HepG2 (cell line): ENCODE measurements around the gene CRYAA.
"Not testable (repeated sequence)": the region's sequence is repeated elsewhere in the genome, so short reads cannot be mapped to it uniquely, and the experiment has no call there.

Experiments used
- EP300 ChIP-seq, 3 experiments: sonication (generic) in 1 of 3; formaldehyde crosslinking in 1 of 3; IDR thresholded peaks; 2 replicates each; pipeline versions ENCODE4 v1.5.1 to v1.6.1; 2011 to 2020; ENCODE audit warnings: low read depth in 2 of 3, low read length in 2 of 3, borderline replicate concordance in 1 of 3, improper control_type of control experiment in 1 of 3, mild to moderate bottlenecking in 1 of 3, missing genetic modification reagents in 1 of 3, moderate library complexity in 1 of 3
- HES4 ChIP-seq: sonication (generic); formaldehyde crosslinking; IDR thresholded peaks from 2 replicates; pipeline ENCODE4 v1.9.0; 2021; ENCODE audit warnings: mild to moderate bottlenecking, missing genetic modification reagents, borderline replicate concordance
- NR2F2 ChIP-seq: IDR thresholded peaks from 2 replicates; pipeline ENCODE4 v1.6.1; 2012; ENCODE audit warnings: low read depth, inconsistent platforms, borderline replicate concordance
- POLR2A ChIP-seq, 2 experiments: IDR thresholded peaks; 2 replicates each; pipeline ENCODE4 v1.6.1; 2011; ENCODE audit warnings: low read depth in 2 of 2, low read length in 2 of 2, mild to moderate bottlenecking in 1 of 2, moderate library complexity in 1 of 2; ENCODE audit not compliant: insufficient read depth in 1 of 2
- POLR2AphosphoS5 ChIP-seq: IDR thresholded peaks from 2 replicates; pipeline ENCODE4 v1.6.1; 2012; ENCODE audit warnings: low read depth, low read length
- SP4 ChIP-seq: sonication (generic); formaldehyde crosslinking; IDR thresholded peaks from 2 replicates; pipeline ENCODE4 v1.8.1; 2023; ENCODE audit warnings: mild to moderate bottlenecking, missing genetic modification reagents
- ZBTB26 ChIP-seq: IDR thresholded peaks from 2 replicates; pipeline ENCODE4 v1.6.1; 2016; ENCODE audit warnings: missing compliant biosample characterization, missing genetic modification reagents, borderline replicate concordance
- ZNF282 ChIP-seq: fragments of 450-650 bp; IDR thresholded peaks from 2 replicates; pipeline ENCODE4 v1.6.1; 2018; ENCODE audit not compliant: partially characterized antibody
- ZNF317 ChIP-seq: sonication (generic); formaldehyde crosslinking; IDR thresholded peaks from 2 replicates; pipeline ENCODE4 v1.5.0; 2020; ENCODE audit warnings: mild to moderate bottlenecking, missing genetic modification reagents
- ZNF556 ChIP-seq: sonication (generic); formaldehyde crosslinking; IDR thresholded peaks from 2 replicates; pipeline ENCODE4 v1.4.0; 2020; ENCODE audit warnings: mild to moderate bottlenecking, missing genetic modification reagents, borderline replicate concordance
- ZNF564 ChIP-seq: sonication (generic); formaldehyde crosslinking; IDR thresholded peaks from 2 replicates; pipeline ENCODE4 v1.8.1; 2023; ENCODE audit warnings: mild to moderate bottlenecking, missing genetic modification reagents
- ZNF598 ChIP-seq: sonication (generic); formaldehyde crosslinking; IDR thresholded peaks from 2 replicates; pipeline ENCODE4 v1.5.1; 2020; ENCODE audit warnings: mild to moderate bottlenecking, missing genetic modification reagents, borderline replicate concordance

- TF ChIP-seq ZNF564 (CRISPR knock-in tag); POLR2AphosphoS5; ZNF317 (CRISPR knock-in tag); HES4 (CRISPR knock-in tag); ZBTB26 (CRISPR knock-in tag); SP4 (CRISPR knock-in tag); EP300 (IDR thresholded peaks at IDR 0.05; ENCODE audit: low read depth in 2 of 2, low read length in 2 of 2); EP300 (CRISPR knock-in tag; IDR thresholded peaks at IDR 0.05; ENCODE audit: borderline replicate concordance); NR2F2; ZNF598 (CRISPR knock-in tag); POLR2A (IDR thresholded peaks at IDR 0.05; ENCODE audit: insufficient read depth in 1 of 2, low read depth in 2 of 2, low read length in 2 of 2); ZNF282; ZNF556: not testable (repeated sequence)
Observed at GRCh38 chr21:43130094-43130493, 38.7 kb upstream of the CRYAA start.
